ENCODE results near the gene FAM184B.

FAM184B gene

GRCh38 chr4:17657849-17658248 lies 123.6 kb downstream of the FAM184B start:
- H3K4me1 ChIP-seq (ENCODE audit: insufficient read depth, low read length, poor library complexity, severe bottlenecking), result no peaks in the 10 kb centered on the region
- no peak overlapping the region for H3K4me2 ChIP-seq (ENCODE audit: low read depth, low read length, poor library complexity, severe bottlenecking)
- H3K9me3 ChIP-seq (ENCODE audit: insufficient read depth, low read depth, low read length), result no peaks in the 10 kb centered on the region
- TF ChIP-seq EZH2phosphoT487 (IDR thresholded peaks at IDR 0.05; ENCODE audit: borderline replicate concordance), result no peak
- TF ChIP-seq, protein P1, sequence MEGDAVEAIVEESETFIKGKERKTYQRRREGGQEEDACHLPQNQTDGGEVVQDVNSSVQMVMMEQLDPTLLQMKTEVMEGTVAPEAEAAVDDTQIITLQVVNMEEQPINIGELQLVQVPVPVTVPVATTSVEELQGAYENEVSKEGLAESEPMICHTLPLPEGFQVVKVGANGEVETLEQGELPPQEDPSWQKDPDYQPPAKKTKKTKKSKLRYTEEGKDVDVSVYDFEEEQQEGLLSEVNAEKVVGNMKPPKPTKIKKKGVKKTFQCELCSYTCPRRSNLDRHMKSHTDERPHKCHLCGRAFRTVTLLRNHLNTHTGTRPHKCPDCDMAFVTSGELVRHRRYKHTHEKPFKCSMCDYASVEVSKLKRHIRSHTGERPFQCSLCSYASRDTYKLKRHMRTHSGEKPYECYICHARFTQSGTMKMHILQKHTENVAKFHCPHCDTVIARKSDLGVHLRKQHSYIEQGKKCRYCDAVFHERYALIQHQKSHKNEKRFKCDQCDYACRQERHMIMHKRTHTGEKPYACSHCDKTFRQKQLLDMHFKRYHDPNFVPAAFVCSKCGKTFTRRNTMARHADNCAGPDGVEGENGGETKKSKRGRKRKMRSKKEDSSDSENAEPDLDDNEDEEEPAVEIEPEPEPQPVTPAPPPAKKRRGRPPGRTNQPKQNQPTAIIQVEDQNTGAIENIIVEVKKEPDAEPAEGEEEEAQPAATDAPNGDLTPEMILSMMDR (conservative IDR thresholded peaks at IDR 0.05; ENCODE audit: low read length), result no peak
- H4K20me1 ChIP-seq (ENCODE audit: insufficient read depth, low read length, poor library complexity, severe bottlenecking), result no peaks in the 10 kb centered on the region
- no peaks in the 10 kb centered on the region for H3F3A ChIP-seq (ENCODE audit: low read depth)
- H3K9me2 ChIP-seq (replicated peaks; ENCODE audit: low read depth, low read length), result no peaks in the 10 kb centered on the region
- no peaks in the 10 kb centered on the region for H3K36me3 ChIP-seq (ENCODE audit: insufficient read depth, low read length)
- H2AFZ ChIP-seq (ENCODE audit: low read length), result no peak overlapping the region
- H3K79me2 ChIP-seq (ENCODE audit: insufficient read depth, low read length), result no peaks in the 10 kb centered on the region
- H3K9ac ChIP-seq (ENCODE audit: low read depth, low read length, poor library complexity, severe bottlenecking), result no peak overlapping the region
- no peak overlapping the region for H3K4me3 ChIP-seq (ENCODE audit: low read length, poor library complexity, severe bottlenecking)
- no peaks in the 10 kb centered on the region for H3K27me3 ChIP-seq (ENCODE audit: insufficient read depth, low read length, poor library complexity, severe bottlenecking)

DNA sequence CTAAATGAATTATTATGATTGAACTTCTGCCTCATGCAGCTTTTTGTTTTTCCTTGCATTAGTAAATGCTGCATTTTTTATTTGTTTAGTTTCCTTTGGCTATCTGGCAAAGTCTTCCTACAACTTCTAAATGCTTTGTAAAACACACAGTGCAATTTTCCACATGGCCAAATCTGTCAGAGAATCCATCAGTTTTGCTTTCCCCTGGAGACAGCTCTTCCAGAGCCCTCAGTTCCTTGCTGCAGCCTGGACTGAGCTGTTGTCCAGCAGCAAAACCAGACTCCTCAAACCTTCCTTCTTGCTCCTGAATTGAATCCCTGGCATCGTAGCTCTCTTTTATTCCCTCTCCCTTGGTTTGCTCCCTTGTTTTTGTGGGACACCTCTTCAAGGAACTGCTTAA lies 124.3 kb downstream of the FAM184B start:
- H3K79me2 ChIP-seq (ENCODE audit: insufficient read depth, low read length), result no peaks in the 10 kb centered on the region
- H3K4me2 ChIP-seq (ENCODE audit: low read depth, low read length, poor library complexity, severe bottlenecking), result no peak overlapping the region
- no peak overlapping the region for H3K9ac ChIP-seq (ENCODE audit: low read depth, low read length, poor library complexity, severe bottlenecking)
- H4K20me1 ChIP-seq (ENCODE audit: insufficient read depth, low read length, poor library complexity, severe bottlenecking), result no peaks in the 10 kb centered on the region
- no peaks in the 10 kb centered on the region for H3K27me3 ChIP-seq (ENCODE audit: insufficient read depth, low read length, poor library complexity, severe bottlenecking)
- no peak overlapping the region for H3K4me3 ChIP-seq (ENCODE audit: low read length, poor library complexity, severe bottlenecking)
- no peak overlapping the region for H2AFZ ChIP-seq (ENCODE audit: low read length)
- H3K9me2 ChIP-seq (replicated peaks; ENCODE audit: low read depth, low read length), result no peaks in the 10 kb centered on the region
- TF ChIP-seq EZH2phosphoT487 (IDR thresholded peaks at IDR 0.05; ENCODE audit: borderline replicate concordance), result no peak
- TF ChIP-seq, protein P1 (conservative IDR thresholded peaks at IDR 0.05; ENCODE audit: low read length), result no peak
- H3K9me3 ChIP-seq (ENCODE audit: insufficient read depth, low read depth, low read length), result no peaks in the 10 kb centered on the region
- no peaks in the 10 kb centered on the region for H3F3A ChIP-seq (ENCODE audit: low read depth)
- H3K36me3 ChIP-seq (ENCODE audit: insufficient read depth, low read length), result no peaks in the 10 kb centered on the region
- H3K4me1 ChIP-seq (ENCODE audit: insufficient read depth, low read length, poor library complexity, severe bottlenecking), result no peaks in the 10 kb centered on the region

DNA sequence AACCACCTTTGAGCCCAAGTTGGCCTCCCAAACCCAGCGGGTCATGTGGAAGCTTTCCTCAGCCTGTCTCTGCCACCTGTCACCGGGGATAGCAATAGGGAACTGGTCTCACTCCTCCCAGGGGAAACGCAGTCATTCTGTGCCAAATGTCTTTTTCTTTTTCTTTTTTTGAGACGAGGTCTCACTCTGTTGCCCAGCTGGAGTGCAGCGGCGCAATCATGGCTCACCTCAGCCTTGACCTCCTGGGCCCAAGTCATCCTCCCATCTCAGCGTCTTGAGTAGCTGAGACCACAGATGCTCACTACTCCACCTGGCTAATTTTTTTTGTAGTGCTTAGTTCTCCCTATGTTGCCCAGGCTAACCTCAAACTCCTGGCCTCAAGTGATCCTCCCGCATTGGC lies 126.7 kb downstream of the FAM184B start:
- Histone ChIP-seq H3K9me2 (replicated peaks; ENCODE audit: low read depth, low read length) (no peaks in the 10 kb centered on the region), H2AFZ (ENCODE audit: low read length) (no peak overlapping the region), H3K4me2 (ENCODE audit: low read depth, low read length, poor library complexity, severe bottlenecking) (no peak overlapping the region), H3K27me3 (ENCODE audit: insufficient read depth, low read length, poor library complexity, severe bottlenecking) (no peaks in the 10 kb centered on the region), H3F3A (ENCODE audit: low read depth) (no peaks in the 10 kb centered on the region), H3K79me2 (ENCODE audit: insufficient read depth, low read length) (no peaks in the 10 kb centered on the region), H3K36me3 (ENCODE audit: insufficient read depth, low read length) (no peaks in the 10 kb centered on the region), H3K9ac (ENCODE audit: low read depth, low read length, poor library complexity, severe bottlenecking) (no peak overlapping the region), H3K4me3 (ENCODE audit: low read length, poor library complexity, severe bottlenecking) (no peak overlapping the region), H4K20me1 (ENCODE audit: insufficient read depth, low read length, poor library complexity, severe bottlenecking) (no peaks in the 10 kb centered on the region), H3K4me1 (ENCODE audit: insufficient read depth, low read length, poor library complexity, severe bottlenecking) (peaks cover 5% of the 10 kb centered on the region), H3K9me3 (ENCODE audit: insufficient read depth, low read depth, low read length) (no peaks in the 10 kb centered on the region)
- TF ChIP-seq, protein P1 (conservative IDR thresholded peaks at IDR 0.05; ENCODE audit: low read length), result no peak
- TF ChIP-seq EZH2phosphoT487 (IDR thresholded peaks at IDR 0.05; ENCODE audit: borderline replicate concordance), result no peak
